ENCODE data around the gene INO80B.
"Not testable (repeated sequence)": the region's sequence is repeated elsewhere in the genome, so short reads cannot be mapped to it uniquely, and the experiment has no call there.

Gene INO80B

GRCh38 chr2:74482801-74483674, 28.2 kb downstream of the INO80B start, which contains the start of the genes CCDC142 and TTC31:
CCDC142 (minus strand) TSS chr2:74482998; CDS start chr2:74482837, 161 bp downstream.
TTC31 (plus strand) TSS chr2:74483081; CDS start chr2:74483096, 15 bp downstream.
- DNase-seq: peak; percentile 99

DNA sequence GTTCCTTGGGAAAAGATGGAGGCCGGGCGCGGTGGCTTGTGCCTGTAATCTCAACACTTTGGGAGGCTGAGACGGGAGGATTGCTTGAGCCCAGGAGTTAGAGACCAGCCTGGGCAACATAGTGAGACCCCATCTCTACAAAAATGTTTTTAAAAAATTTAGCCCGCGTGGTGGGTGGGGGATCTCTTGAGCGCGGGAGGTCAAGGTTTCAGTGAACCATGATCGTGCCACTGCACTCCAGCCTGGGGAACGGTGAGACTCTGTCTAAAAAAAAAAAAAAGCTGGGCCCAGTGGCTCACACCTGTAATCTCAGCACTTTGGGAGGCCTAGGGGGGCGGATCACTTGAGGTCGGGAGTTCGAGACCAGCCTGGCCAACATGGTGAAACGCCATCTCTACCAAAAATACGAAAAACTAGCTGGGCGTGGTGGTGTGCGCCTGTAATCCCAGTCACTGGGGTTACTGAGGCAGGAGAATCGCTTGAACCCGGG, 28.8 kb downstream of the INO80B start:
- not testable (repeated sequence) for DNase-seq

DNA sequence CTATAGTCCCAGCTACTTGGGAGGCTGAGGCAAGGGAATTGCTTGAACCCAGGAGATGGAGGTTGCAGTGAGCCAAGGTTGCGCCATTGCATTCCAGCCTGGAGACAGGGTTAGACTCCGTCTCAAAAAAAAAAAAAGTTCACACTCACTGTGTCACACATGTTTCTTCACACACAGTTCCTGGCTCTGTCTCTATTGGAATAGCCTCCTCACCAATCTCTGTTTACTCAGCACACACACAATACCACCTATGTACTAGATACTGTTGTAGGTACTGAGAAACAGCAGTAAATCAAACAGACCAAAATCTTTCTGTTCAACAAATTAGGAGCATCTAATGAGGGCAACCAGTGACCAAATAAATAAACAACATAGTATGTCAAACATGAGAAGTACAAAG, 31.3 kb downstream of the INO80B start:
- no peak for DNase-seq

GRCh38 chr2:74488643-74489481, 34.0 kb downstream of the INO80B start:
- peak; percentile 92 for DNase-seq

DNA sequence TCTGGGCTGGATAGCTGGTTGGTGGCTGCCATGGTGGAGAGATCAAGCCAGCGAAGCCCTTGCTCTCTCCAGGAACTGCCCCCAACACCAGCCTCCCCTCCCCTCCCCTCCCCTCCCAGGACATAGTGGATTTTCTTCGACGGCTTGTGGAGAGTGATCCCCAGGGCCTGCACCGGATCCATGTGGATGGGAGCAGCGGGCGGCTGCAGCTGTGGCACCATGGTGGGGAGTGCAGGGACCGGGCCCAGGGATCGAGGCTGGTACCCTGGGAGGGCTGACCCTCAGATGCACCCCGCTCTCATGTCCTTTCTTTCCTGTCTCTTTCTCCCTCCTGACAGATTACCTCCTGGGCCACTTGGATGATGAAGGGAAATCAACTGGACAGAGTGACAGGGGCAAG, 35.0 kb downstream of the INO80B start:
- no peak for DNase-seq

DNA sequence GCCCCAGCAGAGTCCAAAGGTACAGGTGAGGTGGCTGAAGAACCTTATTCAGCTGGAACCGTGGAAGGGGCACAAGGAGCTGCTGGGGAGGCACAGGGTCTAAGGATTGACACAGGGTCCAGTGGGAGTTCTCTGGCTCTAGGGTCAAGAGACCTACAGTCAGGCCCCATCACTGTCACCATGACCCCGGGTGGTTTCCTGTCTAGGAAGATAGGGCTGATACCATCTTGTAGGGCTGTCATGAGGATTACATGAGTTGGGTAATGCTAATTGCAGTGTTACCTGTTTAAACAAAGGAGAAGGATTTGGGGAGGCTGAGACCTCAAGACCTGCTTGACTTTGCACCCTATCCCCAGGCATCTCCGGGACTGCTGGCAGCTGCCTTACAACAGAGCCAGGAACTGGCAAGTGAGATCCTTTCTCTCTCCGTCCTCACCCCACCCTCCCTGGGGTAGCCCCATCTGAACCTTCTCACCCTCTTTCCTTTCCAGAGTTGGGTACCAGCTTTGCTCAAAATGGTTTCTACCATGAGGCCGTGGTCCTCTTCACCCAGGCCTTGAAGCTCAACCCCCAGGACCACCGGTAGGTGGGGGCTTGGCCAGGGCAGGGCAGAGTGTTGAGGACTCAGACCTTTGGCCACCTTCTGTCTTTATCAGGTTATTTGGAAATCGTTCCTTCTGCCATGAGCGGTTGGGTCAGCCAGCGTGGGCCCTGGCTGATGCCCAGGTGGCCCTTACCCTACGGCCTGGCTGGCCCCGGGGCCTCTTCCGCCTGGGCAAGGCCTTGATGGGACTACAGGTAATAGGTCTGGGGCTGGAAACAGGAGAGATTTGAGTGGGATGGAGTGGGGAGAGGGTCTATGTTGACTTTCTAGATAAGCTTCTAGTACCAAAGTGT, 37.0 kb downstream of the INO80B start:
- no peak for DNase-seq

DNA sequence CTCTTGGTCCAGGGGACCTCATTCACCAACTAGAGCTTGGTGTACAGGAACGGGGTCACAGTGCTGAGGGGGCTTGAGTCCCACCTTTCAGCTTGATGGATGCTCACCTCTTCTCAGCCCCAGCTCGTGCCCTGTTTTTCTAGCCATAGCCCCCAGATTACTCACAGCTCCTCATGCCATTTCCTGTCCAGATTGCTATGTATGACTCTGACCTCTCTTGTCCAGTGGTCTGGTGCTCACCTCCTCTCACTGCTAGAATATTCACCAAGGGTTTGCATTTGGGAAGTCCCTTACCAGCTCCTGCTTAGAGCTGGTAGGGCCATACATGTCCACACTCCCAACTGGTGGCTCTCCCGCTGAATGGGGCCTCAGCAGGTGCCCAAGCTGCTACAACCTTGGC, 38.7 kb downstream of the INO80B start:
- DNase-seq: no peak

- DNase-seq: no peak
These were observed 40.6 kb downstream of the INO80B start for GRCh38 chr2:74495440-74495839.

DNA sequence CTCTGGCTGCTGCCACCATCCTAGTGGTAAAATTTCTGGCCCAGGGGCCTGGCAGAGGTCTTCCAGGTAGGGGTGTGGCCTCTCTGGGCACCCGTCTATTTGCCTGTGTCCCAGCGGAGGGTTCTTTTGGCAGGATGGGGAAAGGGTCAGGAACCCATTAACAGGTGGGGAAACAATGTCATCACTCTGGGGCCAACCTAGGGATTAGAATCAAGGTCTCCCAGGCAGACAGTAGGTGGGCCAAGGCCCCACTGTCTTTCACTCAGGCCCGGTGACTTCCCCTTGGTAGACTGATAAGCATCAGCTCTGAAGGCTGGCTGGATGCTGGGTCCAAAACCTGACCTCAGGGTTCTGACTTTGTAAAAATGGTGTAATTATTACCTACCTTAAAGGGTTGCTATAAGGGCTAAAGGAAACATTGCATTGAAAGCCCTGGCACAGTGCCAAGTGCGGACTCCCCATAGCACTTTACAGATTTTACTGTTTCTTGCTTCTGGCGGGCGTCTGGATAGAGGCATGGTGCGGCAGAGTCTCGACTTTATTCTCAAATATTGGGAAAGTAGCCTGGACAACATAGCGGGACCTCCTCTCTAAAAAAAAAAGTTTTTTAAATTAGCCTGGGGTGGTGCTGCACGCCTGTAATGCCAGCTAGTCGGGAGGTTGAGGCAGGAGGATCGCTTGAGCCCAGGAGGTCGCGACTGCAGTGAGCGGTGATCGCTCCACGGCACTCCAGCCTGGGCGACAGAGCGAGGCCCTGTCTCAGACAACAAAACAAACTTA, 42.3 kb downstream of the INO80B start:
- no peak for DNase-seq

DNA sequence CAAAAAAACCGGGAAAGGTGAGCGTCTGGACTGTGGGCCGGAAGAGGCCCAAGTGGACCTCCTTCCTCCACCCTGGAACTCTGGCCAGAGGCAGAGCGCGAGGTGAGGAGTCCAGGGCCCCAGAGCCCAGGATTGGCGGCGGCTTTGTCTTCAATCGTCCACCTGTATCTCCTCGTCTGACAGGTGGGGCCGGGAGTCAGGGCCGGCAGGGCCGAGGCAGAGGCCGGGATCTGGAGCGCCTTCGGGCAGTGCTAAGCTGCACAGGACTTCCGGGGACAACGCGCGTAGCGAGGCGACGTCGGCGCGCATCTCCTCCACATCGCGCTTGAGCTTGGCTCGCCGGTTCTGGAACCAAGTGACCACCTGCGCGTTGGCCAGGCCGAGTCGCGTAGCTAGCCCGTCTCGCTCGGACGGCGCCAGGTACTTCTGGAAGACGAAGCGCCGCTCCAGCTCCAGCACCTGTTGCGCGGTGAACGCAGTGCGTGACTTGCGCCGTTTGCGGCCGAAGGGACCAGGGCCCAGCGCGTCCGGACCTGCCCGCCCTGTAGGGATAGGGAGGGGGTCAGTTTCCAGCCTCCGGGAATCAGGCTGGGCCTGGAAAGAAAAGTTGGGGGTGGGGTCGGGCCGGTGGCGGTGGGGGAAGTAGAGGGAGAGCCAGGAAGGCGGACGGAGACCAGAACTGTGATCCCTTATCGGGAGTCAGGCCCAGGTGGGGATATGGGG, 43.1 kb downstream of the INO80B start:
- no peak for DNase-seq

- DNase-seq: no peak
These were observed 43.8 kb downstream of the INO80B start for GRCh38 chr2:74498500-74499266.

DNA sequence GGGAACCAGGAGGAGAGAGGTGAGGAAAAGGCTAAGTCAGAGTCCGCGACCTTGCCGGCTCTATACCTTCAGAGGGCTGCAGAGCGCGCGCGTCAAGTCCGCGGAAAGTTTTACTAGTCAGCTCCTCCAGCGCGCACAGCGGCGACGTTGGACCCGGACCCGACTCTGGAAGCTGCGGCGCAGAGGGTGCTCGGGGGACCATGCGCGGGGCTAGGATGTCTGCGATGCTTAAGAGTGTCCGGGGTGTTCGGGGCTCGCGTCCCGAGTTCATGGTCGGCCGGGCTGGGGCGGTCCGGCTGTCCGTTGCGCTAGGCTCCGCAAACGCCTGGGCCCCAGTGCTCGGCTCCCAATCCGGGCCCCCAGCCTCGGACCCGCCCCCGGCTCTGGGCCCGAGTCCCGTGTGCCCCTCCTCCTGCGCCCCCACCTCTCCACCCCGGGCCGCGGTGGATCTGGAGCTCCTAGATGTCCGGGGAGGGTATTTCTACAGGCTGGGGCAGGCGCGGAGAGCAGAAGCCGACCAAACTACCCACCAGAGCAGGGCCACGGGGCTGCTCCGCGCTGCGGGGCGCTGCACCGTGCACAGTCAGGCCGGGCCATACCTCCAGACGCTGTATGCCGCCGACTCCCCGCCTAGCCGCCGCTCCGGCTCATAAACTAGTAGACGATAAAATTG, 44.5 kb downstream of the INO80B start, which contains the start of gene LBX2:
LBX2 (minus strand) TSS at position 337 of the 673 bp plus-strand sequence; CDS start at position 271, 66 bp downstream.
- DNase-seq: no peak

DNA sequence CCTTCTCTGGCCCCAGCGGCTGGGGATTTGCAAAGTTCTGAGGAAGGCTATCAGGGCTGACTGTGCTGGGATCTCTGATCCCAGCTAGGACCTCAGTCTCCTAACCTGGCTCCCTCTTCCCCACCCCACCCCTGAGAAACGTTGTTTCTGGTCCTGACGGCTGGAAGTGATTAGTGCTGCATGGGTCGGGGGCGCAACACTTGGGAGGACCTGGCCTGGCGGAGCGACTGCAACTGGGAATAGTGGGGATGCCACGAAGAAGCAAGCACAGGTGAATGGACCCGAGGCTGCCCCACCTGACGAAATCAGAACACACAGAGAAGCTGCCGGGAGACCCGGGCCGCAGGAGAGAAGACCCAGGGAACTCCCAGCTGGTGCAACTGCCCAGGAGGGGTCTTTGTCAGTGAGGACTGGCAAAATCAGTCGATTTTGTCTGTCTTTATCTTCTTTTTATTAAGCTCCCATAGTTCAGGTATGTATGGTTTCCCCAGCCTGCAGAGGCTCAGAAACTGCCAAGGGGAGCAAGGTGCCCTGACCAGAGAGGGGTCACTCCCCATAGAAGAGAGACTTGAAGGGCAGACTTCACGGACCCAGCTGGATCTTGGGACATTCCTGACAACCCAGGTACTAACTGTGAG, 45.2 kb downstream of the INO80B start:
- no peak for DNase-seq

DNA sequence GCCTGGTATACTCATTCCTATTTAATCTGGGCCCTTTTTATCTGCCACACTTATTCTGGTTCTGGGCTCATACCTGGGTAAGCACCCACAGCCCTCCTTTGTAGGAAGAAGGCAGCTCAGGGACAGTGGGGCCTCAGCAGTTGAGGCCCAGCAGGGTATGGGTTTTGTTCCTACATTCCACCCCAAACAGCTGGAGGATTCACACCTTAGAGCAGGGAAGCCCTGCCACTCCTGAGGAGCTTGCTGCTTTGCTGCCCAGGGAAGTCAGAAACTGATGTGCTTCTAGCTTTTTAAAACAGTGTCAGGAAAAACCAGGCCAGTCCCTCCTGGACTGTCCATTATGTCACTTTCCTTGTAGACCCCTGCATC, 45.7 kb downstream of the INO80B start:
- no peak for DNase-seq

DNA sequence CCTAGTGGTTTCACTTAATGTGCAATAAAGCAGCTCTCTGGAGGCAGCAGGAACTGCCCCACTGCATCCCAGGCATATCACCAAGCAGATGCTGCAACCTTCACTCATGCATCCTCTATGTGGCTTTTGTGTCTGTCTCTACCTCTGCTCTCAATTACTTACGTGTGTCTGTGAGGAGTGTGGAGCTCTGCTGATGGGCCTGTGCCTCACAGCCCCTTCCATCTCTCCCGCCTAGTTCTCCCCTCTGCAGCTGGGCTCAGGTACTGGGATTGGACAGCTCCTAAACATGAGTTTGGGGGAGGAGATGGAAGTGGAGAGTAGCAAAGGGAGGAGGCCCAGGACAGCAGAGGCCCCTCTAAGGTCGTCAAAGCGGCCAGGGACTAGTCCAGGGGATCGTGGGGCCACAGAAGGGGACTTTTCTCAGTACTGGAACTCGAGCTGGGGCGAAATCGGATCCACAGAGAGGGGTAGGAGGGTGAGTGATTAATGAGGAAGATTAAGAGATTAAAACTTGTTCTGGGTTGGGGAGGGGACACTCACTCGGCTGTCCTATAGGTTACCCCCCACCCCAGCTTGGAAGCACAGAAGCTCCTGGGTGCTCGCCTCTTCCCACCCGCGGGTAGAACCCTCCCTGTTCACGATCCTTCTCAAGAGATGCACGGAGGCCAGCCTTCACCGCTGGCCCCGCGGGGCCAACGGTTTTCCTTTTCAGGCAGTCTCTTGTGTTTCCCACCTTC, 46.6 kb downstream of the INO80B start:
- DNase-seq: peak; percentile 95

DNA sequence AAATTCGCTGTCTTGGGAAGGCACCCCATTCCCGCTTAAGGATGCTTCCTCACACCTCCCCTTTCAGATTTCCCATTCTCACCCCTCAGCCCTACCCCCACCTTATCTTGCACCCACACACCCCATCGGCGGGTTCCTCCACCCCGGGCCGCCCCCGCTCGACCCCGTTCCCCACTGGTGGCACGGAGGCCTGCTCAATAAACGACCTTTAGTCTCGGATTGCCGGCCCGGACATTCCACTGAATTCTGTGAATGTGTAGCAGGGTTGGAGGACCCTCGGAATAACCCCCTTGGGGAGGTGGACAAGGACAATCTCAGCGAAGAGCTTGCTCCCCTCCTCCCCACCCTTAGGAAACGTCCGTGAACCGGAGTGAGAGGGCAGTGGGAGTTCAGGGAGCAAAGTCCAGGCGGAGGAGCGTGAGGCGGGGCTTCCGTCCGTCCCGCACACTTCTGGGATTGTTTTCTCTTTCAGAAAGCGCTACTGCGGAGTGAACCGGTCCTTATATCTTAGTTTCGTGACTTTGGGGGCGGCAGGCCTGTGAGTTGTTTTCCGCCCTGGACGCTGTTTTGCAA, 47.3 kb downstream of the INO80B start:
- DNase-seq: no peak

DNA sequence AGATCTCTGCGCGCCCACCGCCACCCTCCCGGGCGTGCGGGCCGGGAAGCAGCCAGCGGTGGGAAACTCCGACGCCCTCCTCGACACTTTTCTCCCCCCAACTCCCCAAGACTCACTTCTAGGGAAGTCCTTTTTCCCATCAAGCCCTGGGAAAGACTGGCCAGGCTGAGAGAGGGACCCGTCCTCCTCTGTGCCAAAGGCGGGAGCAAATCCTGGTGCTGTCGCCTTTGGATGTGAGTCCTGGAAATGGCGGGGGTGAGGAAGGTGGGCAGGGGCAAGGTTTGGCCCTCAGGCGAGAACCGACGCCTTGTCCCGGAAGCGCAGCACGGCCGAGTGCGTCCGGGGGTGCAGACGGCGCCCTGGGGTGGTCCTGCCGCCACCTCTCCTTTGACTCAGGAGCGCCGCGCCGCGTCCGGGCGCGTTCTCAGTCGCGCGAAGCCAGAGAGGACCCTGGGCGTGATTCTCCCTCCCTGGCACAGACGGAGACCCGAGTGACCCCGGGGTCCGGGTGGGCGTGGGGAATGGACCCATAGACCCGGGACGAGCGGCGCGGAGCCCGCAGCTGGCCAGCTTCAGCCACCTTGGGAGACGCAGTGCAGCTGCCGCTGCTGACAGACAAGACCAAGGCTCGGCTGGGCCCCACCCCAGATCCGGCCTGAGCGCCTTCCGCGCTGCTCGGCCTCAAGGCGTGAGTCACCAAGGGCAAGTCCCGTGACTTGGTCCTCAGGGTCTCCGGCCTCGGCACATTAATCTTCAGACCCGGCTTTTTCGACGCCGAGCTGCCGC, 48.0 kb downstream of the INO80B start:
- DNase-seq: peak; percentile 77

Measured in NCI-H82 (cell line).